Epithelial cell of proximal tubule (primary cell): Measurements from ENCODE around the gene CLIC3. TPM values are rescaled to one million over a fixed set of nuclear protein-coding genes. Genes with fewer than 3 reads are reported as not detected.
A peak's percentile ranks its signal among the peaks of the same experiment; 100 is the strongest.

Source experiments
- DNase-seq: peaks from one replicate; pipeline ENCODE4 v3.0.0-alpha.2; 2011; ENCODE audit warnings: low read depth
- H3K4me3 ChIP-seq: 2 replicates; pipeline ENCODE4 v1.5.1; 2011; ENCODE audit warnings: low read depth, mild to moderate bottlenecking, low read length
- total RNA-seq: library from RNA; depleted of rRNA; stranded (reverse); fragments of >200 nt; gene quantifications from 2 replicates; pipeline ENCODE4 v1.2.3, GENCODE V29; 2015
- TF ChIP-seq, protein P1 (sequence below): conservative IDR thresholded peaks from 2 replicates; pipeline ENCODE4 v1.5.1; 2012; ENCODE audit warnings: low read depth, mild to moderate bottlenecking, low read length

Gene CLIC3
- total RNA-seq, 1 donor from 2014 or later = 2.4 TPM

DNA sequence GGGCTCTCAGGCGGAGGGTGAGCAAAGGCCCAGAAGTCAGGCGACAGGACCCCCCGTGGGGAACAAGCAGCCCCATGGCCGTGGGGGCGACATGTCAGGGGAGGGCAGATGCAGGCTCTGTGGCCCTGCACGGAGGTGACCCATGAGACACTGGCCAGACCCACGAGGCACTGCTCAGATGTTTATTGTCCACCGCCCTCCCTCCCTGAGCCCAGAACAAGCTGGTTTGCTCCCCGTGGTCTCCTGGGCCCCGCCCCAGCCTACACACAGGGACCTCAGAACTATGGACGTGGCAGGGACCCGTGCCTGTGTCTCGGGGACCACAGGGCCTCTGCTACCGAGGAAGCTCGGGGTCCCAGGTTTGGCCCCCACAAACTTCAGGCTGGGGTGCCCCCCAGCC lies 33.6 kb upstream of the CLIC3 start:
- TF ChIP-seq, protein P1, sequence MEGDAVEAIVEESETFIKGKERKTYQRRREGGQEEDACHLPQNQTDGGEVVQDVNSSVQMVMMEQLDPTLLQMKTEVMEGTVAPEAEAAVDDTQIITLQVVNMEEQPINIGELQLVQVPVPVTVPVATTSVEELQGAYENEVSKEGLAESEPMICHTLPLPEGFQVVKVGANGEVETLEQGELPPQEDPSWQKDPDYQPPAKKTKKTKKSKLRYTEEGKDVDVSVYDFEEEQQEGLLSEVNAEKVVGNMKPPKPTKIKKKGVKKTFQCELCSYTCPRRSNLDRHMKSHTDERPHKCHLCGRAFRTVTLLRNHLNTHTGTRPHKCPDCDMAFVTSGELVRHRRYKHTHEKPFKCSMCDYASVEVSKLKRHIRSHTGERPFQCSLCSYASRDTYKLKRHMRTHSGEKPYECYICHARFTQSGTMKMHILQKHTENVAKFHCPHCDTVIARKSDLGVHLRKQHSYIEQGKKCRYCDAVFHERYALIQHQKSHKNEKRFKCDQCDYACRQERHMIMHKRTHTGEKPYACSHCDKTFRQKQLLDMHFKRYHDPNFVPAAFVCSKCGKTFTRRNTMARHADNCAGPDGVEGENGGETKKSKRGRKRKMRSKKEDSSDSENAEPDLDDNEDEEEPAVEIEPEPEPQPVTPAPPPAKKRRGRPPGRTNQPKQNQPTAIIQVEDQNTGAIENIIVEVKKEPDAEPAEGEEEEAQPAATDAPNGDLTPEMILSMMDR = no peak
- no peak for DNase-seq
- no peak overlapping the region for H3K4me3 ChIP-seq

DNA sequence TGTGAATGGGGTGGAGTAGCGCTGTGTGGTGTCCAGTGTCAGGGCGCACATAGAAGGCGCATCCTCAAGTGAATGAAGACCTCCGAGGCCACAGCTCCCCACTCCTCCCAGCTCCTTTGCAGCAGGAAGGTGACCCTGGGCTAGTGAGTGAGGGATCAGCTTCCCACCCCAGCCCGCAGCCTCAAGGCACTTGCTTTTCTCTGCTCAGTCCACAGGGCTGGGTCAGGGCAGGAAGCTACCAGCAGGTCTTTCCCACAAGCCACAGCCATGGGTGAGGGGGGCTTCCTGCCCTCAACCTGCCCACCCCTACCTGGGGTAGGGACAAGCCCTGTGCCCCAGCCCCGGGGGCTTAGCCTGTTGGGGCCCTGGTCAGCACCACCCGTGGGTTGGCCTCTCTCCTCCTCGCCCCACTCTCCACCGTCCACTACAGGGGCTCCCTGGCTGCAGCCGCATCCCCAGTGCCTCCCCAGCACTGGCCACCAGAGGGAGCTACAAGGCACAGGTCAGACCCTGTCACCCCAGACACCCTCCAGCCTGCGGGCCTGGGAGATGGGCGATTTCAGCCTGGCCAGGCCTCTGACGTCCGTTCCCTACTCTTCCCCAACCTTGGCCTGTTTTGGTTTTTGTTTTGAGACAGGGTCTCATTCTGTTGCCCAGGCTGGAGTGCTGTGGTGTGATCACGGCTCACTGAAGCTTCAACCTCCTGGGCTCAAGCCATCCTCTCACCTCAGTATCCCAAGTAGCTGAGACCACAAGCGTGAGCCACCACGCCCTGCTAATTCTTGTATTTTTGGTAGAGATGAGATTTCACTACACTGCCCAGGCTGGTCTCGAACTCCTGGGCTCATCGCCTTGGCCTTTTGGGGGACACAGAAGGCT lies 32.9 kb upstream of the CLIC3 start:
- no peak for DNase-seq

DNA sequence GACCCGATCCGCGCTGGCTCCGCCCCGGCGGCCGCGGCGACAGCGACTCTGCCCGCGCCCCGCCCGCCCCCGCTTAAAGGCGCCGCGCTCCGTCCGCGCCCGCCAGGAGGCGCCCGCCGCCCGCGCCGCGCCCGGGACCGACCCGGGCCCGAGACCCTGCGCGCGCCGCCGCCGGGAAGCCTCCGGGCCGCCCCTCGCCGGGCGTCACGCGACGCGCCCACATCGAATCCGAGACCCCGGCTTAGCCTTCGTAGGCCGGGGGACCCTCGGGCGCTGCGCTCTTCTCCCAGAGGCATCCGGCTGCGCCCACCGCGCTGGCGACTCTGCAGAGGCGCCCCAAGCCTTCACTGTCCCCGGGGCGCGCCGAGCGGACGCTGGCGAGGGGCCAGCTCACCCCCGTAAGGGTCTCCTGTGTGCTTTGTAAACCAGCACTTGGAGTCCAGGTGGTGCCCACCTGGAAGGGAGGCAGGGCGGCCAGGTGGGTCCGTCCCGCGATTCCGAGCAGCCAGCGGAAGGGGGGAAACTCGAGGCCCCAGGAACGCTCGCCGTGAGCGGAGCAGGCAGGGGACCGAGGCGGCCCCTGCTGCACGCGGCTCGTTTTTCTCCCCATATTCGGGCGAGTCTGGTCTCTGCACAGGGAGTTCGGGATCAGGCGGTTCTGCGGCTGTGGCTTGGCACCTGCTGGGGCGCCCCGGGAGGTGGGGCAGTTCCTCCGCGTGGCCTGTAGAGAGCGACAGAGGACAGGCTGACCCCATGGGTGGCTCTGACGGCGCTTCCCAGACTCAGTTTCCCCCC lies 32.1 kb upstream of the CLIC3 start:
- TF ChIP-seq, protein P1 = peak; percentile 53
- no peak for DNase-seq
- H3K4me3 ChIP-seq = peak overlapping the region; percentile 75

More for the DNA sequence above, 32.9 kb upstream of the CLIC3 start:
- H3K4me3 ChIP-seq = peak overlapping the region; percentile 75
- TF ChIP-seq, protein P1 = peak; percentile 92

DNA sequence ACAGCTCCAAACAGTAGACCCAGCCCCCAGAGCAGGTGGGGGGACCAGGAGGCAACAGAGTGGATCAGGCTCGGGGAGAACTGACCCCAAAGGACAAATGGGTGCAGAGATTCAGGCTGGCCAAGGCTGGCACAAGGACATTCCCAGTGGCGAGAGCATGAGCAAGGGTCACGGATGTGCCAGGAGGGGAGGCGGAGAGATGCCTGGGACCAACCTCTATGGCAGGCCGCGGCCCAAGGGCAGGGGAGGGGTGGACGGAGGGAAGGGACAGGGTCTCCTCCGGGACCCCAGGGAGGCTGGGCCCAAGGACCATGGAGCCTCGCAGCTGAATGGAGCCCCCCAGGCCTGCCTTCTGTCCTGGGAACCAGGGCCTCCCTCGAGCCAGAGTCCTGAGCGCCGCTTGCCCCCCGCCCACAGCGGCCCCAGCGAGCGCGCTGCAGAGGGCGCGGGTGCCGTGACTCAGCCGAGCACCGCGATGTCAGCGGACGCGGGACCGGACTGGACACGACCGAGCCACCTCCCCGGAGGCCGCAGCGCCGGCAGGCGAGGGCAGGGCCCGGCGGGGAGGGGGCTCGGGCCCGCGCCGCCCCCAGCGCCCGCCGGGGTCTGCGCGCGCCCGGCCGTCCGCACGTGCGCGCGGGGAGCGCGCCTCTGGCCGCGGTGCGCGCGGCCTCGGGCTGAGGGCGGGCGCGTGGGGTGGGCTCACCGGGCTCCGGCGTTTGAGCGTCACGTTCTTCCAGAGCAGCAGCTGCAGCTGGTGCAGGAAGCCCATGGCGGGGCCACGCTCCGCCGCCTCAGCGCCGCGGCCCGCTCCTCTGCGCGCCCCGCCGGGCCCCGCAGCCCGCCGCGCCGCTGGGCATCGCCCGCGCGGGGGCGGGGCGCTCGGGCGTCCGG lies 31.2 kb upstream of the CLIC3 start, which contains the start of gene ABCA2:
Gene ABCA2 (minus strand): TSS at position 869 of the 894 bp plus-strand sequence. CDS start 97 bp downstream, at position 772.
- peak within 1 kb of the TSS; percentile 75 for H3K4me3 ChIP-seq
- DNase-seq = no peak
- TF ChIP-seq, protein P1 = no peak

DNA sequence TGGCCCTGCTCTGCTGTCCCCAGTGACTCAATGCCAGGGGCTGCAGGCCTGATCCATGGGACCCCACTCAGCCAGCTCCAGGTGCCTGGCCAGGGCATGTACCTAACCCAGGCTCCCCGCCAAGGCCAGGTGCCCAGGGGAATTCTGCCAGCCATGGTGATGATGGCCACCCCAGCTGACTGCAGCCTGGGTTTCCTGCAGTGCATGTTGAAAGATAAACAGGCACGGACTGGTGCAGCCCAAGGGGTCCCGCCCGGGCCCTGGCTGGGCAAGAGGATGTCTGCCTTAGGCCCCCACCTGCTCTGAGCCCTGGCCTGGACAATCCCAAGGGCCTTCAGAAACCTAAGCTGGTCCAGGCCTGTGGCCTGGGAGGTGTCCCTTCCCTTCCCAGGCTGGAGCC lies 30.5 kb upstream of the CLIC3 start:
- peak overlapping the region; percentile 56 for H3K4me3 ChIP-seq

DNA sequence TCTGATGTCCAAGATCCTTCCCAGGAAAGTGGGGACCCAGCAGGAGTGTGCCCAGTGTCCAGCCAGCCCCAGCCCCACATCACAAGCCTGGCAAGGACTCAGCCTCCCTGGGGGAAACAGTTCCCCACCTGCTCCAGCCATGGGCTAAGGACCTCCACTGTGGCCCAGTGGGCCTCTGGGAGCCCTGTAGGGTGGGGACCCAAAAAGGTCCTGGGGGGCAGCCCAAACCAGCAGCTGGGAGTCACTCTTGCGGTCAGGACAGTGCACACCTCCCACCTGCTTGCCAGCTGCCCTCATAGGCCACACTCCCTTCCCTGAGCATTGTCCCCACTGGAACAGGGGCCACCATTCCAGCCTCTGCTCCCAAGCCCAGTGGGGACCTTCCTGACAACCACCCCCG lies 30.0 kb upstream of the CLIC3 start:
- TF ChIP-seq, protein P1 = no peak
- DNase-seq = no peak
- no peak overlapping the region for H3K4me3 ChIP-seq

More for the DNA sequence above, 30.5 kb upstream of the CLIC3 start:
- TF ChIP-seq, protein P1 = no peak
- DNase-seq = no peak
